ENCODE data around the gene CPNE2.
"Not testable (repeated sequence)": the region's sequence is repeated elsewhere in the genome, so short reads cannot be mapped to it uniquely, and the experiment has no call there.

Gene CPNE2

GRCh38 chr16:57061084-57061905 lies 31.1 kb upstream of the CPNE2 start:
- Mint-ChIP-seq H3K27me3 (no peaks in the 10 kb centered on the region), H3K36me3 (peaks cover 61% of the 10 kb centered on the region in 2 donors), H3K9me3 (no peaks in the 10 kb centered on the region), H3K27ac (peak overlapping the region; percentile 42), H3K4me1 (peaks cover 31 to 46% of the 10 kb centered on the region in 2 donors), H3K4me3 (no peak overlapping the region)
- DNase-seq = no peak
- peak in 1 of 2 donors; percentile 13 for ATAC-seq (replicated peaks)

- no peaks in the 10 kb centered on the region for H3K27me3 Mint-ChIP-seq
- no peaks in the 10 kb centered on the region for H3K9me3 Mint-ChIP-seq
- H3K27ac Mint-ChIP-seq = no peak overlapping the region
- no peak for DNase-seq
- ATAC-seq (replicated peaks) = no peak
- peaks cover 68 to 70% of the 10 kb centered on the region in 2 donors for H3K36me3 Mint-ChIP-seq
- peaks cover 41 to 56% of the 10 kb centered on the region in 2 donors for H3K4me1 Mint-ChIP-seq
- H3K4me3 Mint-ChIP-seq = no peak overlapping the region
These were observed 30.1 kb upstream of the CPNE2 start for GRCh38 chr16:57062329-57062728.

- not testable (repeated sequence) for H3K9me3 Mint-ChIP-seq; DNase-seq; H3K4me3 Mint-ChIP-seq; H3K27ac Mint-ChIP-seq; H3K27me3 Mint-ChIP-seq; ATAC-seq (replicated peaks)
- Mint-ChIP-seq H3K36me3 (peaks cover 61 to 65% of the 10 kb centered on the region in 2 donors), H3K4me1 (peaks cover 43 to 58% of the 10 kb centered on the region in 2 donors)
These were observed 29.2 kb upstream of the CPNE2 start for GRCh38 chr16:57063189-57063588.

- Mint-ChIP-seq H3K4me3 (no peak overlapping the region), H3K27me3 (no peaks in the 10 kb centered on the region), H3K36me3 (peaks cover 63 to 72% of the 10 kb centered on the region in 2 donors), H3K9me3 (peaks cover 0 to 1% of the 10 kb centered on the region in 2 donors), H3K4me1 (peaks cover 51 to 66% of the 10 kb centered on the region in 2 donors), H3K27ac (peak overlapping the region; percentile 83)
- ATAC-seq (replicated peaks) (no peak), DNase-seq (no peak)
These were observed 27.4 kb upstream of the CPNE2 start for GRCh38 chr16:57064995-57065394.

- H3K36me3 Mint-ChIP-seq = peaks cover 63 to 72% of the 10 kb centered on the region in 2 donors
- ATAC-seq (replicated peaks) (peak; percentile 86 to 87), DNase-seq (peak; percentile 38)
- peaks cover 0 to 6% of the 10 kb centered on the region in 2 donors for H3K9me3 Mint-ChIP-seq
- H3K27me3 Mint-ChIP-seq = no peaks in the 10 kb centered on the region
- peak overlapping the region; percentile 42 to 50 for H3K4me3 Mint-ChIP-seq
- H3K4me1 Mint-ChIP-seq = peaks cover 59 to 70% of the 10 kb centered on the region in 2 donors
- peak overlapping the region; percentile 83 for H3K27ac Mint-ChIP-seq
These were observed 25.8 kb upstream of the CPNE2 start for GRCh38 chr16:57066625-57067024.

GRCh38 chr16:57067347-57067746 lies 25.0 kb upstream of the CPNE2 start:
- peak overlapping the region; percentile 83 for H3K27ac Mint-ChIP-seq
- no peak for DNase-seq
- H3K4me3 Mint-ChIP-seq = peak overlapping the region; percentile 42 to 50
- H3K4me1 Mint-ChIP-seq = peaks cover 63 to 77% of the 10 kb centered on the region in 2 donors
- peaks cover 0 to 6% of the 10 kb centered on the region in 2 donors for H3K9me3 Mint-ChIP-seq
- peaks cover 66 to 75% of the 10 kb centered on the region in 2 donors for H3K36me3 Mint-ChIP-seq
- H3K27me3 Mint-ChIP-seq = no peaks in the 10 kb centered on the region
- peak; percentile 63 to 67 for ATAC-seq (replicated peaks)

- Mint-ChIP-seq H3K36me3 (peaks cover 70 to 85% of the 10 kb centered on the region in 2 donors), H3K4me3 (no peak overlapping the region), H3K27me3 (no peaks in the 10 kb centered on the region), H3K9me3 (peaks cover 0 to 6% of the 10 kb centered on the region in 2 donors), H3K27ac (no peak overlapping the region), H3K4me1 (peaks cover 60 to 85% of the 10 kb centered on the region in 2 donors)
- ATAC-seq (replicated peaks) (no peak), DNase-seq (no peak)
These were observed 23.3 kb upstream of the CPNE2 start for GRCh38 chr16:57069053-57069452.

GRCh38 chr16:57069635-57070370 lies 22.6 kb upstream of the CPNE2 start:
- DNase-seq (no peak), ATAC-seq (replicated peaks) (no peak)
- Mint-ChIP-seq H3K27me3 (no peaks in the 10 kb centered on the region), H3K4me3 (peak overlapping the region; percentile 42 to 72), H3K36me3 (peaks cover 65 to 87% of the 10 kb centered on the region in 2 donors), H3K4me1 (peaks cover 58 to 80% of the 10 kb centered on the region in 2 donors), H3K9me3 (peaks cover 0 to 6% of the 10 kb centered on the region in 2 donors), H3K27ac (peak overlapping the region; percentile 90)

GRCh38 chr16:57070424-57070823 lies 22.0 kb upstream of the CPNE2 start:
- H3K4me1 Mint-ChIP-seq = peaks cover 54 to 73% of the 10 kb centered on the region in 2 donors

GRCh38 chr16:57071081-57071732 lies 21.2 kb upstream of the CPNE2 start:
- ATAC-seq (replicated peaks); H3K27me3 Mint-ChIP-seq; H3K9me3 Mint-ChIP-seq; DNase-seq: not testable (repeated sequence)
- peak overlapping the region; percentile 87 for H3K27ac Mint-ChIP-seq
- H3K4me1 Mint-ChIP-seq = peaks cover 48 to 66% of the 10 kb centered on the region in 2 donors
- H3K36me3 Mint-ChIP-seq = peaks cover 68 to 80% of the 10 kb centered on the region in 2 donors
- peak overlapping the region; percentile 58 to 64 for H3K4me3 Mint-ChIP-seq

More at GRCh38 chr16:57070424-57070823, 22.0 kb upstream of the CPNE2 start:
- ATAC-seq (replicated peaks) = no peak
- peaks cover 0 to 6% of the 10 kb centered on the region in 2 donors for H3K9me3 Mint-ChIP-seq
- DNase-seq = no peak
- H3K27me3 Mint-ChIP-seq = no peaks in the 10 kb centered on the region
- H3K36me3 Mint-ChIP-seq = peaks cover 65 to 86% of the 10 kb centered on the region in 2 donors
- peak overlapping the region; percentile 90 for H3K27ac Mint-ChIP-seq
- peak overlapping the region; percentile 58 to 72 for H3K4me3 Mint-ChIP-seq

- H3K27me3 Mint-ChIP-seq = no peaks in the 10 kb centered on the region
- DNase-seq = no peak
- H3K4me1 Mint-ChIP-seq = peaks cover 40 to 58% of the 10 kb centered on the region in 2 donors
- peaks cover 69 to 82% of the 10 kb centered on the region in 2 donors for H3K36me3 Mint-ChIP-seq
- peak overlapping the region; percentile 87 for H3K27ac Mint-ChIP-seq
- peaks cover 0 to 6% of the 10 kb centered on the region in 2 donors for H3K9me3 Mint-ChIP-seq
- ATAC-seq (replicated peaks) = peak; percentile 33 to 45
- peak overlapping the region; percentile 39 to 64 for H3K4me3 Mint-ChIP-seq
These were observed 20.4 kb upstream of the CPNE2 start for GRCh38 chr16:57071831-57072582.

- ATAC-seq (replicated peaks) = no peak
- H3K36me3 Mint-ChIP-seq = peaks cover 70 to 81% of the 10 kb centered on the region in 2 donors
These were observed 19.6 kb upstream of the CPNE2 start for GRCh38 chr16:57072616-57073275.

GRCh38 chr16:57077714-57078113 lies 14.7 kb upstream of the CPNE2 start:
- H3K4me3 Mint-ChIP-seq = no peak overlapping the region
- ATAC-seq (replicated peaks) = no peak
- DNase-seq = no peak
- no peaks in the 10 kb centered on the region for H3K27me3 Mint-ChIP-seq
- H3K9me3 Mint-ChIP-seq = no peaks in the 10 kb centered on the region
- H3K4me1 Mint-ChIP-seq = peaks cover 2 to 9% of the 10 kb centered on the region in 2 donors
- peaks cover 58 to 61% of the 10 kb centered on the region in 2 donors for H3K36me3 Mint-ChIP-seq
- no peak overlapping the region for H3K27ac Mint-ChIP-seq

More at GRCh38 chr16:57072616-57073275, 19.6 kb upstream of the CPNE2 start:
- Mint-ChIP-seq H3K9me3 (peaks cover 0 to 6% of the 10 kb centered on the region in 2 donors), H3K4me1 (peaks cover 33 to 50% of the 10 kb centered on the region in 2 donors), H3K4me3 (no peak overlapping the region), H3K27ac (peak overlapping the region; percentile 87), H3K27me3 (no peaks in the 10 kb centered on the region)
- DNase-seq = no peak

Measured in stimulated activated naive B cell treated with anti-CD40 and anti-IgM and Interleukin-4, amounts not matched to agents 10 μg/mL and 1 μg/mL and 100 μg/mL, for 72 hours (primary cell).